Measurements from ENCODE around the gene TMPRSS4. TPM values are rescaled to one million over a fixed set of nuclear protein-coding genes. Genes with fewer than 3 reads are reported as not detected.
"Not testable (repeated sequence)": the region's sequence is repeated elsewhere in the genome, so short reads cannot be mapped to it uniquely, and the experiment has no call there.

TMPRSS4 gene
- total RNA-seq, 1 experiment from 2014 or later = not detected

DNA sequence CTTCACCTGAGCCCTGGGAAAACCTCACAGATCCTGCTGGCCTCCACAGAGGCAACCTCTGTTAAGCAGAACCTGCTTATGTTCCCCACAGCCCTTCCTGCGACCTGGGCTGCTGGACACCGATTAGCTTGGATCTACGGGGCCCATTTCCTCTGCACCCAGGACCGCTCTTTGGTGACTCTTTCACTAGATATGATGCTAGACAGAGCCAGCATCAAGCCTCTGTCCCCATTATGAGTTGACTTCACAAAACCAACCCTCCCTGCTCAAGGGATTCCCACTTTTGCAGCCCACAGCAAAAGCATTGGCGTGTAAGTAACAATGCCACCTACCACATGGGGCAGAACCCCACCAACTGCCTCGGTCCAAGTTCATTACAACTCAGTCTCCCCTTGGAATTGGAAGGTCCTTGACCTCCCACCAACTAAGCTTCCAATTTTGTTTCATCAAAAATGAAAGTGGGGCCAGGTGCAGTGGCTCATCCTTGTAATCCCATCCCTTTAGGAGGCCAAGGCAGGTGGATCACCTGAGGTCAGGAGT is 15.2 kb upstream of the TMPRSS4 start:
- Histone ChIP-seq H3K4me1 (ENCODE audit: insufficient read depth, low read length, poor library complexity, severe bottlenecking) (no peaks in the 10 kb centered on the region), H3K27ac (ENCODE audit: low read depth, low read length, poor library complexity, severe bottlenecking) (no peak overlapping the region), H3K36me3 (ENCODE audit: insufficient read depth, low read length, poor library complexity, severe bottlenecking) (no peaks in the 10 kb centered on the region), H3K9me3 (ENCODE audit: low read depth, low read length, poor library complexity, severe bottlenecking) (no peaks in the 10 kb centered on the region), H3K27me3 (replicated peaks; ENCODE audit: insufficient read depth, low read depth, low read length, poor library complexity) (peaks cover 19% of the 10 kb centered on the region), H3K4me3 (ENCODE audit: low read depth, low read length, poor library complexity, severe bottlenecking) (no peak overlapping the region)
- TF ChIP-seq, protein P1, sequence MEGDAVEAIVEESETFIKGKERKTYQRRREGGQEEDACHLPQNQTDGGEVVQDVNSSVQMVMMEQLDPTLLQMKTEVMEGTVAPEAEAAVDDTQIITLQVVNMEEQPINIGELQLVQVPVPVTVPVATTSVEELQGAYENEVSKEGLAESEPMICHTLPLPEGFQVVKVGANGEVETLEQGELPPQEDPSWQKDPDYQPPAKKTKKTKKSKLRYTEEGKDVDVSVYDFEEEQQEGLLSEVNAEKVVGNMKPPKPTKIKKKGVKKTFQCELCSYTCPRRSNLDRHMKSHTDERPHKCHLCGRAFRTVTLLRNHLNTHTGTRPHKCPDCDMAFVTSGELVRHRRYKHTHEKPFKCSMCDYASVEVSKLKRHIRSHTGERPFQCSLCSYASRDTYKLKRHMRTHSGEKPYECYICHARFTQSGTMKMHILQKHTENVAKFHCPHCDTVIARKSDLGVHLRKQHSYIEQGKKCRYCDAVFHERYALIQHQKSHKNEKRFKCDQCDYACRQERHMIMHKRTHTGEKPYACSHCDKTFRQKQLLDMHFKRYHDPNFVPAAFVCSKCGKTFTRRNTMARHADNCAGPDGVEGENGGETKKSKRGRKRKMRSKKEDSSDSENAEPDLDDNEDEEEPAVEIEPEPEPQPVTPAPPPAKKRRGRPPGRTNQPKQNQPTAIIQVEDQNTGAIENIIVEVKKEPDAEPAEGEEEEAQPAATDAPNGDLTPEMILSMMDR (conservative IDR thresholded peaks at IDR 0.05; ENCODE audit: low read depth, low read length) = no peak
- TF ChIP-seq EZH2 (IDR thresholded peaks at IDR 0.05; ENCODE audit: borderline replicate concordance, low read depth, low read length, poor library complexity, severe bottlenecking) = no peak
- CTCF ChIA-PET = interaction anchor here (0.6 kb wide), 1 partner anchor 243 kb away, joined by 4 read pairs; no protein-coding TSS in a partner anchor
- POLR2A ChIA-PET (ENCODE audit: low non-redundant PET) = no interaction called here
- BruUV-seq (replicated peaks) = no TSS peak
- DNase-seq (ENCODE audit: low spot score) = no peak
- intact Hi-C loops (cut with micrococcal nuclease; ENCODE audit: unreplicated experiment) = no loop called here

DNA sequence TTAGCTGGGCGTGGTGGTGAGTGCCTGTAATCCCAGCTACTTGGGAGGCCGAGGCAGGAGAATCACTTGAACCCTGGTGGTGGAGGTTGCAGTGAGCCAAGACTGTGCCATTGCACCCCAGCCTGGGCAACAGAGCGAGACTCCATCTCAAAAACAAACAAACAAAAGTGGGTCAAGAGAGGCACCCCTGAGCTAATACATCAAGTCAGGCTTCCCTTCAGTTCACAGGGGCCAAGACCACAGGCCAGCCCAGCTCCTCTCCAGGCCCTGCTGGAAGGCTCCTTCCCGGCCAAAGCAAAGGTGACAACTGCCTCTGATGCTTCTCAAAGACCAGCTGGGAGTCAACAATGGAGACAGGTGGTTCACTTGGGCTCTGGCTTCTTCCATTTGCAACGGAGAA is 14.7 kb upstream of the TMPRSS4 start:
- H3K9me3 ChIP-seq (ENCODE audit: low read depth, low read length, poor library complexity, severe bottlenecking); H3K4me3 ChIP-seq (ENCODE audit: low read depth, low read length, poor library complexity, severe bottlenecking); POLR2A ChIA-PET (ENCODE audit: low non-redundant PET); H3K4me1 ChIP-seq (ENCODE audit: insufficient read depth, low read length, poor library complexity, severe bottlenecking); H3K27ac ChIP-seq (ENCODE audit: low read depth, low read length, poor library complexity, severe bottlenecking); H3K36me3 ChIP-seq (ENCODE audit: insufficient read depth, low read length, poor library complexity, severe bottlenecking); intact Hi-C loops (cut with micrococcal nuclease; ENCODE audit: unreplicated experiment); BruUV-seq (replicated peaks); CTCF ChIA-PET; DNase-seq (ENCODE audit: low spot score): not testable (repeated sequence)
- peaks cover 16% of the 10 kb centered on the region for H3K27me3 ChIP-seq (replicated peaks; ENCODE audit: insufficient read depth, low read depth, low read length, poor library complexity)

DNA sequence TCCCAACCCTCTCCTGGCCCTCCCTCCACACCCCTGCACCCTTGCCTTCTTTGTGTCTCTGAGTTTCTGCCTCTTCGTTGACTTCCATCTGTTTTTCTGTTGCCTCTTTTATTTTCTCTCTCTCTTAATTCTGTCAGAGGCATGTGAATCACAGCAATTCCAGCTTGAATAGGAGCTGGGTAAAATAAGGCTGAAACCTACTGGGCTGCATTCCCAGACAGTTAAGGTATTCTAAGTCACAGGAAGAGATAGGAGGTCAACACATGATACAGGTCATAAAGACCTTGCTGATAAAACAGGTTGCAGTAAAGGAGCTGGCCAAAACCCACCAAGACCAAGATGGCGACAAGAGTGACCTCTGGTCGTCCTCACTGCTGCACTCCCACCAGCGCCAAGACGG is 14.2 kb upstream of the TMPRSS4 start:
- DNase-seq (ENCODE audit: low spot score); POLR2A ChIA-PET (ENCODE audit: low non-redundant PET); CTCF ChIA-PET; H3K4me1 ChIP-seq (ENCODE audit: insufficient read depth, low read length, poor library complexity, severe bottlenecking); H3K4me3 ChIP-seq (ENCODE audit: low read depth, low read length, poor library complexity, severe bottlenecking); H3K36me3 ChIP-seq (ENCODE audit: insufficient read depth, low read length, poor library complexity, severe bottlenecking); intact Hi-C loops (cut with micrococcal nuclease; ENCODE audit: unreplicated experiment); BruUV-seq (replicated peaks); H3K27ac ChIP-seq (ENCODE audit: low read depth, low read length, poor library complexity, severe bottlenecking); H3K9me3 ChIP-seq (ENCODE audit: low read depth, low read length, poor library complexity, severe bottlenecking): not testable (repeated sequence)
- peaks cover 12% of the 10 kb centered on the region for H3K27me3 ChIP-seq (replicated peaks; ENCODE audit: insufficient read depth, low read depth, low read length, poor library complexity)

GRCh38 chr11:118064956-118065355 is 11.9 kb upstream of the TMPRSS4 start:
- BruUV-seq (replicated peaks) = no TSS peak
- ChIA-PET CTCF (no interaction called here), POLR2A (ENCODE audit: low non-redundant PET) (no interaction called here)
- no peaks in the 10 kb centered on the region for H3K4me1 ChIP-seq (ENCODE audit: insufficient read depth, low read length, poor library complexity, severe bottlenecking)
- H3K4me3 ChIP-seq (ENCODE audit: low read depth, low read length, poor library complexity, severe bottlenecking) = no peak overlapping the region
- TF ChIP-seq, protein P1 (conservative IDR thresholded peaks at IDR 0.05; ENCODE audit: low read depth, low read length) = no peak
- no peak for TF ChIP-seq EZH2 (IDR thresholded peaks at IDR 0.05; ENCODE audit: borderline replicate concordance, low read depth, low read length, poor library complexity, severe bottlenecking)
- no peak overlapping the region for H3K27ac ChIP-seq (ENCODE audit: low read depth, low read length, poor library complexity, severe bottlenecking)
- intact Hi-C loops (cut with micrococcal nuclease; ENCODE audit: unreplicated experiment) = no loop called here
- no peaks in the 10 kb centered on the region for H3K27me3 ChIP-seq (replicated peaks; ENCODE audit: insufficient read depth, low read depth, low read length, poor library complexity)
- H3K36me3 ChIP-seq (ENCODE audit: insufficient read depth, low read length, poor library complexity, severe bottlenecking) = no peaks in the 10 kb centered on the region
- H3K9me3 ChIP-seq (ENCODE audit: low read depth, low read length, poor library complexity, severe bottlenecking) = no peaks in the 10 kb centered on the region
- no peak for DNase-seq (ENCODE audit: low spot score)
